Kasumi-1 (cell line): ENCODE data around the gene GABRD.
A peak's percentile ranks its signal among the peaks of the same experiment; 100 is the strongest.

Experiments
- DNase-seq, 2 experiments: peaks; one replicate each; lab custom pipeline; 2025; lab: John Stamatoyannopoulos, UW

The GABRD gene

DNA sequence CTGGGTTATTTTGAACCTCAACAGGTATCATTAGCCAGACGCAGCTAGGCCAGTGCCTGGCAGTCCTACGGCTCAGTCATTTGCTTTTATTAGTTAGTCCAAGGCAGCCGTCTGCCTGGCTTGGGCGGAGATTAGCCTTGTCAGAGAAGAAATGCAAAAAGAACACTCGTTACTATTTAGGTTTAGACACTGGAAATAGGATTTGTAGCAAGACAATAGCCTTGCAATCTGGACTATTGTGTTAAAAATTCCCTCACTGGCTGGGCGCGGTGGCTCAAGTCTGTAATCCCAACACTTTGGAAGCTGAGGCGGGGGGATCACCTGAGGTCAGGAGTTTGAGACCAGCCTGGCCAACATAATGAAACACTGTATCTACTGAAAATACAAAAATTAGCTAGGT is 20.1 kb downstream of the GABRD start:
- DNase-seq = no peak

DNA sequence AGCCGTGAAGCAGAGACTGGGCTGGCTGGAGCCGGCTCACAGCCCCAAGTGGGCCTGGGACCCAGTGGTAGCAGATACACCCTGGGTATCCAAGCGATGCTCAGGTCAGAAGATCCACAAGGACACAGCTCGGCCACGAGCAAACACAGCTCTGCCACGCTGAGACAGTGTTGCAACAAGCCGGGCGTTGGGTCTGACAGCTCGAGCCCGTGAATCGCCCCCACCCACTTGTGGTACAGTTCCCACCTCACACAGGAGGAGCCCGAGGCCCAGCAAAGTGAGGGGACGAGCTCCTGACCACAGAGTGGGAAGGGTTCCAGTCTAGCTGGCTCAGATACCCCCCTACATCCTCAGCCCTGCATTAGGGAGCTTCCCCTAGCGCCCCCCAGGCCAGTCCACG is 22.2 kb downstream of the GABRD start:
- DNase-seq = no peak

DNA sequence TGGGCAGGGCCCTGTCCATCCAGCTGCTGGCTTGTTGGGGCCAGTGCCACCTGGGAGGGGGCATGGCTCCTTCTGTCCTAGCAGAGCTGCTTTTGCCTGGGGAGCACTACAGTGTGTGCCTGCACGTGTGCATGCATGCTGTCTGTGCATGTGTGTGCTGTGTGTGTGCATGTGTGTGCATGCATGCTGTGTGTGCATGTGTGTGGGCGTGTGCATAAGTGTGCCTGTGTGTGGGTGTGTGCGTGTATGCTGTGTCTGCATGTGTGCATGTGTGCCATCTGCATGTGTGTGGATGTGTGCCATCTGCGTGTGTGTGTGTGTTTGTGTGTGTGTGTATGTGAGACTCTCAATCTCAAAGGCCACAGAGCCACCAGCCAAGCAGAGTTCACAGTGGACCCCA is 22.7 kb downstream of the GABRD start:
- no peak for DNase-seq

DNA sequence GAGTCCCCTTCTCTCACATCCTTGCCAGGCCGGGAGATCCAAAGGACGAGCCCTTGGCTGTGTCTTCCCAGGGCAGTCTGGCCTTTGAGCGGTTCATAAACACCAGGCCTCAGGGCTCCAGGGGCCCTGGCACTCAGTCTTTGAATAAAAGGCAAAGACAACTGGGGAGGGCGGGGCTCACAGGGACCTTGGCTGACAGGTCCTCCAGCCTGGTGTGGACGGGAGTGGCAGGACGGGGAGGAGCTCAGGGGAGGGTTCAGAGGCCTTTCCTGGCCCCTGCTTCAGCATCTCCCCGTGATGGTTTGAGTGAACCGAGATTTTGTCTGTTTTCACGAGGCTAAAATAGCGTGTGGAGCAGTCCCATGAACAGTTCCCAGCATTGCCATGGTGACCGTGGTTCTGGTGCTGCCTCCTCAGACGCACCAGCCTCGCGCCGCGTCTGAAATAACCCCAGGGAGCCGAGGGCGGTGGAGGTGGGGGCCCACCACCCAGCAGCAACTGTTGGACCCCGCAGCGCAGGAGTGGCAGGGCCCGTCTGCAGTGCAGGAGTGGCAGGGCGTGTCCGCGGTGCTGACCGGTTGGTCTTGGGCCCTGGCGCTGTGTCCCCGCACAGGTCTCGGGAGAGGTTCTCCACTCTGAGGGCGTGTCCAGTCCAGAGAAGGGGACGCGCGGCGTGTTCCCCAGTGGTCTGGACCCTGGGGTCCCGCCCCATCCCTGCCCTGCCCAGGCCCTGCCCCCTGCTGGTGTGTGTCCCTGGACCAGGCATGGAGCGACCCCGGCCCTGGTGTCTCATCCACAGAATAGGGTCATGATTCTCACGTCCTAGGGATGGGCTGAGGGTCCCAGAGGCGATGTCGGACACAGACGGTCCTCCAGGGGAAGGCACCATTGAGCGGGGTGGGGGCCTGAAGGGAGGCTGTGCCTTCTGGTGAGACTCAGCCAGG is 24.0 kb downstream of the GABRD start:
- no peak for DNase-seq

DNA sequence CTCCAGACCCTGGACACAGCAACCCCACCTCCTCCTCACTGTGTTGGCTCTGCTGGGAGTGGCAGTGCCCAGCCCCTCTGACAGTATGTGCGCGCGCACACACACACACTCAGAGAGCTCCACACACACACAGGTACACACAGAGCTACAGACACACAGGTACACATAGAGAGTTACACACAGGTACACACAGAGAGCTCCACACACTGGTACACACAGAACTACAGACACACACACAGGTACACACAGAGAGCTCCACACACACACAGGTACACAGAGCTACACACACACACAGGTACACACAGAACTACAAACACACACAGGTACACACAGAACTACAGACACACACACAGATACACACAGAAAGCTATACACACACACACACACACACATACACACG is 24.7 kb downstream of the GABRD start:
- DNase-seq = no peak

DNA sequence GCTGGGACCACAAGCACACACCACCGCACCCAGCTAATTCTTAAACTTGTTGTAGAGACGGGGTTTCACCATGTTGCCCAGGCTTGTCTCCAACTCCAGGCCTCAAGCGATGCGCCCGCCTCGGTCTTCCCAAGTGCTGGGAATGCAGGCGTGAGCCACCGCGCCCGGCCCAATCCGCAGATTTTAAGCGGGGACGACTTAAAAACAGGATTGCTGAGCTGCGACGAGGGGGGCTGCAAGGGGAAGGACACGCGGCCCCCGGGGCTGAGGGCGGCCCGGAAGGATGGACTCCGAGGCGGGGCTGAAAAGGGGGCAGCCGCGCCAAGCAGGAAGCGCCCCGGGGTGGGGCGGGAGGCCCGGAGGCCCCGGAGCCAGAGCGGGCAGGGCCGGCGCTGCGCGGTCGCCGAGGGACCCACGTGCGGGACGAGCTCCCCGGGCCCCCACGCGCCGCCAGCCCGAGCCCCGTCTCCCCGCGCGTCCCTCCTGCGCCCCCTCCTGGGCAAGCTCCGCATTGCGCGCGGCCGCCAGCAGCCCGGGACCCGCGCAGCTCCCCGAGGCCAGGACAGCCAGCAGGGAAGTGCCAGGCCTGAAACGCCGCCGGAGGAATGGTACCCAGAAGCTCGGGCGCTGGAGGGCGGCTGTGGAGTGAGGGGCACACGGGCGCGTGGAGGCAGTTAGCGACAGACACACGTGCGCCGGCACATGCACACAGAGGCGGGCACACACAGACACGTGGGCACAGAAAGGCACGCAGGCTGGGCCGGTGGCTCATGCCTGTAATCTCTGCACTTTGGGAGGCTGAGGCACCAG is 25.6 kb downstream of the GABRD start:
- DNase-seq = peak; percentile 19 to 44

DNA sequence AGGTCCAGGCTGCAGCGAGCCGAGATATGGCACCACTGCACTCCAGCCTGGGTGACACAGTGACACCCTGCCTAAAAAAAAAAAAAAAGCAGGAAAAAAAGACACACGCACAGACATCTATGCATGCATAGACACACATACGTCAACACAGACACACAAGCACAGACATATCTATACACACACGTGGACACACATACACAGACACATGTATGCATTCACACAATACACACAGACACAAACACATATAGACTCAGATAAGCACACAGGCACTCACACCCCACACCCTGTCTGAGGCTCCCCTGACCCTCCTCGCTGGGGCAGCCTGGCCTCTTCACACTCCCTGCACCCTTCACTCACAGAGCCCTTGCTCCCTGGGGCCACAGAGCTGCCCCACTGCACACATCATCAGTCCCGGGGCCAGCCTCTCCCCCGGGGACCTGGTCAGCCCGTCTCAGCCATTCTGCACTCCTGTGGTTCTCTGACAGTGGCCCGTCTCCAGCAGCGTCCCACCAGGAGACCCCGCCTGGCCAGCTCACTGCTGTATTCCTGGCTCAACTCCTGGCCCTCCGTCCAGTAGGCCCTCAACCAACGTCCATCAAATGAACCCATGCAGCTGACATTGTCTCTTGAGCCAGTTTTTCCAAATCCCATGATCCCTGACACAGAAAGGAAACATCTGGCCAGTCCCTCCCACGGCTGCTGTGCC is 26.5 kb downstream of the GABRD start:
- no peak for DNase-seq

DNA sequence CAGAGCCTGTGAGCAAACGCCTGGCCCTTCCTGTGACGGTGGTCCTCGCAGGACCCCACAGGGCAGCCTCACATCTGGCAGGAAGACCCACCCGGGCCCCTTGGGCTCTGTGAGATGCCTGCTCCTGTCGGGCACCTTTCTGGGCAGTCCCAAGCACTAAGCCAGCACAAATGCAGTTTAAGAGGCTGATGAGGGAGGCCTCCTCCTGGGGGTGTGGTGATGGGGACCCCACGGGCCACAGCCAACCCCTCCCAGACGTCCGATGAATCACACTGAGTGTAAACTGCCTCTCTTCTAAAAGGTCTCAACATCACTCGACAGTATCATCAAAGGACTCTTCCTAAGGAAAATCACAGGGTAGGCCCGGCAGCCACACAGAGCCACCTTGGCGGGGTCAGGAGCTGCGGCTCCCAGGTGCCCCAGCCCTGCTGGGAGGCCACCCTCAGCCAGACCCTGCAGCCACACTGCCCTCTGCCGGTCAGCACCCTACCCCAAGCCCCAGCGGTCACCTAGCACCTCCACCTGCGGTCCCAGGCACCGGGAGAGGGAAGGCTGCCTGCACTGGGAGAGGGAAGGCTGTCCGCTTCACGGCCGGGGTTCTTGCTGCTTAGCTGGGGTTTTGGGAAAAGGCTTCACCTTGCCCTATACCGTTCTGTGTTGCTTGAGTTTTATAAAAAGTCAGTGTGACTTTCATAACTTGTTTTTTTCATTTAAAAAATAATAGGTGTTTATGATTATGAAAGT is 27.2 kb downstream of the GABRD start:
- no peak for DNase-seq

DNA sequence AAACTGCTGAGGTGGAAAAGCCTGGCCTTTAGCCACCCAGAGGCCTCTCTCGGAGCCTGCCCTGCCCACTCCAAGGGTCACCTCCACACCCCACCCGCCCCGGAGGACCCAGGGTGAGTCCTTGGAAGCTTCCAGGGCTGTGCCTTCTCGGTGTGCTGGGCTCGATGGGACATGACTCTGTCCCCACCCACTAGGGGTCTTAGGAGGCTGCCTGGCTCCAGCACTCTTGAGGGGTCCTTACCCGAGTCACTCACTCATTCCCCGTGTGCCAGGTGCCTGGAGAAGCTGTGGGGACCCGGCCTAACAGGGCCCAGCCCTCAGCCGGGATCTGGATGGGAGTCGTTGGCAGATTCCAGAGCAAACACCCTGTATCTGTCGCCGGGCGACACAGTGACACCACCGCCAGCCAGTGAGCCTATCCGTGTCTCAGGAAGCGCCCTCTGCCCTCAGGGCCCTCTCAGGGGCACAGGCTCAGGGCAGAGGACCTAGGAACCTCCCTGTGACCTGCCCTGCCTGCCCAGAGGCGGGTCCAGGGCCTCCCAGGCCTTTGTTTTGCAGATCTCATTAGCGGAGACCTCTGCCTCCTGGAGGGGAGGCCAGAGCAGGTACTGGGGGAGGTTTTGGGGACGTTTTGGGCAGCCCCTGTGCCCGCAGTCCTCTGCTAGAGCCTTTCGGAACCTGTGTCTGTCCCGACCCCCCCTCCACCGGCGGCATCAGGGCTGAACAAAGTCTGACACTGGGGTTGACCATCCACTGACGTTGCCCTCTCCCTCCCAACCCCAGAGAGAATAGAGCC is 28.0 kb downstream of the GABRD start:
- no peak for DNase-seq

DNA sequence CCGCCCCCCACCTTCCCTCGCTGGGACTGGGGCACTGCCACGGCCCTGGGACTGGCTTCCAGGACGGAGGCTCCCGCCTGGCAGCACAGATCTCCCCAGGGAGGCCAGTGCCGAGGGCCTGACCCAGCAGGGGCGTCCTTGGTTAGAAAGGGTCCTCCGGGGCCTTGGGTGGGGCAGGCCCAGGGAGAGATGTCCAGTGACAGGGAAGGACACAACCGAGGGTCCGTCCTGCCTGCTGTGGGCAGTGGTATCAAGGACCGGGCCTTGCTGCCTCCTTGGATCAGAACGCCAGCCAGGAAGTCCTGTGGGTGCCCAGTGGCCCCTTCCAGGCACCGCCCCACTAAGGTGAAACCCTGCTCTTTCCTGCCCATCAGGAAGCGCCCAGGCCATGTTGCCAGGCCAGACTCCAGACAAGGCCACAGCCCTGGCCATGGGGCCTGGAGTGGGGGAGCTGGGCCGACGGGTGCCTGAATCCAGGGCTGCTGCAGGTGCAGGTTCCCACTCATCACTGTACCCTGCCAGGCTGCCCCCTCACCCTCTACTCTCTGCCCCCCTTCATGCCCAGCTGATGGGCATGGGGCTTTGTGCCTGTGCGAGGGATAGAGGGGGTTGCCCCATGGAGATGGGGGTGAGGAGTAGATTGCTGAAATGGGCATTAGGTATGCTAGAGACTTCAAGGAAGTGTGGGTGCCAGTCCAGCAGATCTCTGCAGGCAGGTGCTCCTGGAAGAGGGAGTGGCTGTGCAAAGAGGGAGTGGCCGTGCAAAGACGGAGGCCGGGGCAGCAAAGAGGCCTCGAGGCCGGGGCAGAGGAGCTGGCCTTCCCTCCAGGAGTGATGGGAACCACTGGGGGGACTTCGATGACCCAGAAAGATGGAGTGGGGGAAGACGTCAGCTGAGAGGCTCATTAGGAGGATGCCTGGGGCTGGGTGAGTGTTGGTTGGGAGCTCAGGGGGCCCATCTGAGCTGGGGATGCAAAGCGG is 28.9 kb downstream of the GABRD start:
- no peak for DNase-seq

DNA sequence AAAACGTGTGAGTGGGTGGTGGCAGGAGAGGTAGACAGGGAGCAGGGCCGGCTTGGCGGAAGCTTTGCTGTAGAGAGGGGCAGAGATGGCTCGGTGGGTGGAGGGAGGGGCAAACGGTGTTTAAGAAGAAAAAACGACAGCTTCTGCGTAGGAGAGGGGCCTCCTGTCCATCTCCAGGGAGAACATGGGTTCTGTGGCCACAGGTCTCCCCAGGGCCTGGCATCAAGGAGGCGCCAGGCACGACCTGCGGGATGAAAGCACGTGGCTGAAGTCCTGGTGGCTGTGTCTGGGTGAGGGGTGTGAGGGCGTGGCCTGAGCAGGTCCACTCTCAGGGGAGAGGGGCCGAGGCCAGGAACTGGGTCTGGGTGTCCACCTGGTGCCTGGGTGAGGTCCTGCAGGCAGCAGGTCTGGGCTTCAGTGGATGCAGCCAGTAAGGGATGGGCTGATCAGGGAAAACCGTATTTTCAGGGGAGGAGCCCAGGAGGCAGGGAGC is 30.1 kb downstream of the GABRD start:
- DNase-seq = no peak

DNA sequence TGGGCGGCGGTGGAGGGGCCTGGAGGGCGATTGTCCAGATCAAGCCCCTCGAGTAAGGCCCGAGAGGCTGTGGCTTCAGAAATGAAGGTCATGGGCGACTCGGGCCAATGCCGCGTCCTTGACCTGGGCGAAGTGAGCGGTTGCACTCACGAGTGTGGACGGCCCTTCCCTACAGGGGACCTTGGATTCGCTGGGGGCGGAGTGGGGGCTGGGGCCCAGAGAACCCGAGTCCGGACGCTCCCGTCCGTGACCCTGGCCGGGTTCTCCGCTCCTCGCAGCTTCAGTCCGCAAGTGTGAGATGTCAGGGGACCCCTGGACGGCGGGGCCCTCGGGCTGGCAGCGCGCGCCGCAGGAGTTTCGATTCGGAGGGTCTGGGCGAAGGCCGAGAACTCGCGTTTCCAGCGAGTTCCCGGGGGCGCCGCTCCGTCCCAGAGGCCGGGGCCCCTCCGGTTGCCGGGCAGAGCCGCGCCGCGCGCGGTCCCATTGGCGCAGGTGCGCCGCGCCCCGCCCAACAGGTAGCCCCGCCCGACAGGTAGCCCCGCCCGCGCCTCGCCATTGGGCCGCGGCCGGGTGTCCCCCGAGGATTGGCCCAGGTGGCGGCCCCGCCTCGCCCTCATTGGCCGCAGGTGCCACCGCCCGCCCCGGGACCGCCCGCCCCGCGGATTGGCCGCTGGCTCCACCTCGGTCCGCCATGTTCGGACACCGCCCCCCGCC is 30.7 kb downstream of the GABRD start, which contains the start of gene PRKCZ:
PRKCZ (plus strand) TSS at position 694 of the 714 bp plus-strand sequence. CDS start 220 bp downstream, outside the sequence.
- no peak for DNase-seq

DNA sequence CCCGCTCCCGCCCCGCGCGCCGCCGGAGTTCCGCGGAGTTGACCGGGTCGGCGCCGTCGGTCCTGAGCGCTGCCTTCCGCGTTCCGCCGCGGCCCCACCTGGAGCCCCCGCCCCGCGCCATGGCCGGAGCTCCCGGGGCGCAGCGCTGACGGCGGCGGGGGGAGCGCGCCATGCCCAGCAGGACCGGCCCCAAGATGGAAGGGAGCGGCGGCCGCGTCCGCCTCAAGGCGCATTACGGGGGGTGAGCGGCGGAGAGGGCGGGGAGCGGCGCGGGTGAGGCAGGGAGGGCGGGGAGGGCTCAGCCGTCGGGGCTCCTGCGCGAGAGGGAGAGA is 31.3 kb downstream of the GABRD start:
- no peak for DNase-seq

DNA sequence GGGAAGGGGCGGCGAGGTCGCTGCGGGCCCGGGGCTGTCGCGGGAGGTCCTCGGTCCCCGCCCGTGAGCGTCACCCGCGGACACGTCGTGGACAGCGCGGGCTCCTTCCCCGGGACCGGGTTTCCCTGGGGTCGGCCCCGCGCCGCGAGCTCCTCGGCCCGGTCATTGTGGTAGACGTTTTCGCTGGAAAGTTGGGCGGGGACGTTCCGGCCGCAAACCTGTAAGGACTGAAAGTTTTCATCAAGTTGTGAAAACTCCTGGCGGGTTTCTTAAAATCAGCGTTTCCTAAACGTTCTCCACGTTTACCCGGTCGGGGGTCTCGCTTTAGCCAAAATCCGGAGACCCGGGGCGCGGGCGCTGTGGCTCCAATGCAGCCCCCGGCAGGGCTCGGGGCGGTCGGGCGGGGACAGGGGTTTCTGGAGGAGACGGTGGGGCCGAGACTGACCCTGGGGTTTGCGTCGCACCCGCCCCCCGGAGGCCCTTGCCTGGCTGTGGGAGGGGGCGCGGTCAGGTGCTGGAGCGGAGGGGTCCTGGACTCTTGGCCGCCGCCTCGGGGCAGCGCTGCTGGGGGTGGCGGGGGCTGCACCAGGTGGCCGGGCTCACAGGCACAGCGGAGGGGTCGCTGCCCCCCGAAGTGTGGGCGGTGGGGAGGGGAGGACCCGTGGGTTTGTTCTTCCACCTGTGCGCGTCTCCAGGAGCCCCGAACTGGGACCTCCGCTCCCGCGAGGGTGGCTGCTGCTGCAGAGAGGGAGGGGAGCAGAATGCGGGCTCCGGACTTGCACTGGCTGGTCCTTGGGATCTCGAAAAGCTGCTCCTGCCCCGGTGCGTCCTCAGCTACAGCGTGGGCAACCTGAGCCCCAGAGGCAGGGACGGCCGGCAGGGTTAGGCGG is 31.9 kb downstream of the GABRD start:
- no peak for DNase-seq

DNA sequence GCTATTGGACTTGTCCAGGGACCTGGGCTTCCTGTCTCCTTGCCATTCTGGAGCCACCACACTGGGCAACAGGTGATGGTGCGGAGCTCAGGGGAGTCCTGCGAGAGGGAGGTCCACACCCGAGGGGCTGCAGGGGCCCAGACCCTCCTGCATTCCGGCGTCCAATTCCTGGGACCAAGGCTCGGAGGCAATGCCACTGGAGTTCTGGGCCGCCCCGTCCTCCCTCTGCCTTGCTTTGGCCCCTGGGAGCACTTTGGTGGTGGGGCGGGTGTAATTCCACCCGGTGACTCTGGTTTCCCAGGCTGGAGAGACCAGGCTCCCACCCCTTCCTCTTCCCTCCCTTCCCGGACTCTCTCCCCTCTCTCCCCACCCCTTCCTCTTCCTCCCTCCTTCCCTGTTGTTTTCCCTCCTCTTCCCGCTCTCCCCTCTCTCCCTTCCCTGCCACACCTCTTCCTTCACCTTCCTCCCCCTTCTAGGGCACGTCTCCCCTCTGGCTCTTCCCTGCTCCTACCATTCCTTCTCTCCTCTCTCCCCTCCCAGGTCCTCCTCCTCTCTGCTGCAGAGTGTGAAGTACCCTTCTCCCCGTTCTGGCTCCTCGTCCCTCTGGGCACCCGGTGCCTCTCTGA is 33.0 kb downstream of the GABRD start:
- no peak for DNase-seq

DNA sequence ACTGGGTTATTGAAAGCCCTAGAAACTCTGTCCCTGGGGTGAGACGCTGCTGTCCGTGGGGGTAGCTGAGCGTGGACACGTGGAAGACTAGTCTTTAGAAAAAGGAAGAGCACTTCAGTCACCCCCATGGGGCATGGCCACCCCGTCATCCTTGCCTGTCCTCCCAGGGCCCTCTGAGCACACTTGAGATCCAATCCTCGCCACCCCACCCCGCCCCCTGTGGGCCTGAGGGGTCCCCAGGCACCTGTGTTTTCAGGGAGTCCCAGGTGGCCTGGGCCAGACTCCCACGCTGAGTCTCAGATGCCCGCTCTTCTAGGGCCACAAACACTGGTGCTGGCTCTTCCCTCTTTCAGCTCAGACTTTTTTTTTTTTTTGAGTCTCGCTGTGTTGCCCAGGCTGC is 33.6 kb downstream of the GABRD start:
- no peak for DNase-seq

DNA sequence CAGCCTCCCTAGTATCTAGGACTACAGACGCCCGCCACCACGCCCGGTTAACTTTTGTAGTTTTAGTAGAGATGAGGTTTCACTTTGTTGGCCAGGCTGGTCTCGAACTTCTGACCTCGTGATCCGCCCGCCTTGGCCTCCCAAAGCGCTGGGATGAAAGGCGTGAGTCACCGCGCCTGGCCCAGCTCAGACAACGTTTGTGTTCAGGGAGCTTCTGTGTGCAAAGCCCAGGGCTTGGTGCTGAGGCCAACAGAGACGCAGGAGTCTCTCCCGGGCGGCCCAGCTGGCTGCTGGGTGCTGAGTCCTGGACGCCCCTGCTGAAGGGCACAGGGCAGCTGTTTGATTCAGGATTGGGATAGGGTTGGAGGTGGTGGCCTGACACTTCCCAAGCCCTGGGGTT is 34.1 kb downstream of the GABRD start:
- DNase-seq = no peak
